GM18520 (cell line): ENCODE measurements around the gene ADAMTSL2.

Experiments used
- ATAC-seq: cut with Tn5 transposase; IDR thresholded peaks from one replicate; pipeline ENCODE4 v1.9.1; 2021; ENCODE audit not compliant: unreplicated experiment

ADAMTSL2 gene

DNA sequence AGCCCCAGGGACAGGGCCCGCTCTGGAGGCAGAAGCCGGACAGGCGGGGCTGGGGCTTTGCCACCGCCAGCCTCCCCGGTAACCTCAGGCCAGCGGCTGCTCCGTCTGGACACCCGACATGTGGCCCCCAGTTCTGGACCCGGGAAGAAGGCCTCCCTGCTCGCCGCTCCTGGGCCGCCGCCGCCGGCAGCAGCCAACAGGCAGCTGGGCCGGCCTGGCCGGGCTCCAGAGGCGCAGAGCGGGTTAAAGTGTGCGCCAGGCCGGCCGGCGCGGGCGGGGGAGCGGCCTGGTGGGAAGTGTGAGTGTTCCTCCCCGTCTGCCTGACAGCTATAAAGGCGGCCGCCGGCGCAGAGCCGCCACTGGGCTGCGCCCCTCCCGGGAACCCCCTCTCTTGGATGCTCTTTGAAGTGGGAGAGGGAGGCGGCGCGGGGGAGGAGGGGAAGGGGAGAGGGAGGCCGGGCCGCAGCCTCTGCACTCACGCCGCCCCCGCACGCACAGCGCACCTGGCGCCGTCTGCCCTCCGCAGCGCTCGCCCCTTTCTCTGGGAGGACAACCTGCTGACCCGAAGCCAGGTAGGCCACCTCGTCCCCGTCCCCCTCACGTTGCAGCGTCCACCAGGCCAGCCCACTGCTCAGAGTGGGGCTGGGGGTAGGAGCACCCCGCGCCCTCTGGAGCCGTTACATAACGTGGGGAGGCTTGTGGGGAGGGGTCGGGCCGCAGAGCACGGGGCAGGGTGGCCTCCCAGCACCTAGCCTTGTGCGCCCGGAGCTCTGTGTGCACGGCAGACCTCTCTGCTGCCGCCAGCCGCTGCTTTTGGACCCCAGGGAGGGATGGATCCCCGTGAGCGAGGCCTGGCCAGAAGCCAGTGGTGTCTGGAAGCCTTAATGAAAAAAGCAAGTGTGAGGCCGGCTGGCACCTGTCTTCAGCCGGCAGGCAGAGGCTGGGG lies at the start of gene ADAMTSL2:
Gene ADAMTSL2 (plus strand): TSS at position 359 of the 946 bp plus-strand sequence. CDS start 2,009 bp downstream, outside the sequence.
- ATAC-seq = no peak

DNA sequence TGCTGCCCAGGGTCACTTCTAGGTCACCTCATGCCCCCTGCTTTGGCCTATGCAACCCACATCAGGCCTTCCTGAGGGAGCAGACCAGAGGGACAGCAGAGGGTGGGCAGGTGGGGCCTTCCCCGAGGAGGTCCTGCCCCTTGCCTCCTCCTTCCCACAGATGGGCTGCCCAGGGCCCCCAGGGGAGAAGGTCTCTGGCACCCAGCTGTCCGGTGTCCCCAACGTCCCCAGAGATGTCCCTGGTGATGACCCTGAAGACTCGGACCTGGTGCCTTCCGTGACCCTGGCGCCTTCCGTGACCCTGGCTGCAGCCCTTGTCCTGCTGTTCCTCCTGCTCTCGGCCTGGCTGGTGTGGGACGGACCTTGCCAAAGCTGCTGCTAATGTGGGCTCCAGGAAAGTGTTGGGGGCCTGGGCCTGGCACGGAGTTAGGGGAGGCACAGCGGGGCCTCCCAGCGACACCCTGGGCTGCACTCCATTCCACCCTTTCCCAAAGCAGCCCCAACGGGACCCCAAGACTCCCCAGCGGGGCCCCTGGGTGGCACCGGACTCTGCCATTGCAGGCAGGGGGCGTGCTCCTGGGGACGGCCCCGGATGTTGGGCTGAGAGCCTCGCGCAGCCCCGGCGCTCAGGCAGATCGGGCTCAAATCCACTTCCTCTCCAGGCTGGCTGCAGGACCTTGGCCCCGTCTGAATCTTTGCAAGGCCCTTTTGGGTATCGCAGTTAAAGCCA lies 48.8 kb upstream of the ADAMTSL2 start:
- no peak for ATAC-seq

- ATAC-seq = no peak
Measured at GRCh38 chr9:133487331-133487725, 47.2 kb upstream of the ADAMTSL2 start.

DNA sequence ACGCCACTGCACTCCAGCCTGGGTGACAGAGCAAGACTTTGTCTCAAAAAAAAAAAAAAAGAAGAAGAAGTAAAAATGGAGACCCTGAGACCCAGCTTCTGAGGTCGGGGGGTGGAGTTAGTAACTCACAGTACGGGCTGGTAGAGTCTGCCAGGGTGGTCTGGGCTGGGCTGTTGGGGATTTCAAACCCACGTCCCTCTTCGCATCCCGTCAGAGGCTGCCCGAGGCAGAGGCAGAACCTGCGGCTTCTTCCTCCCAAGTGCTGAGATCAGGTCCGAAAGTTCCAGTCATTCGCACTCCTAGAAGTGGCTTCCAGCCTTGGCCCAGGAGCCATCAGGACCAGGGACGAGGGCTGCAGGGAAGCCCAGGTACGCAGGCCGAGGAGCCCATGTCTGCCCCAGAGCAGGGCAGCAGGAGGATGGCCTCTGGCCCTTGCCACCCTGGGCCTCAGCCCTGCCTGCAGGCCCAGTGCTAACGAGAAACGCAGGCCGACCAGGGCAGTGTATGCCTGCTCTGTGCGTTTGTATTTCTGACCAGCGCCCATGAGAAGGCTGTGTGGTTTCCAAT lies 45.7 kb upstream of the ADAMTSL2 start:
- ATAC-seq = no peak

DNA sequence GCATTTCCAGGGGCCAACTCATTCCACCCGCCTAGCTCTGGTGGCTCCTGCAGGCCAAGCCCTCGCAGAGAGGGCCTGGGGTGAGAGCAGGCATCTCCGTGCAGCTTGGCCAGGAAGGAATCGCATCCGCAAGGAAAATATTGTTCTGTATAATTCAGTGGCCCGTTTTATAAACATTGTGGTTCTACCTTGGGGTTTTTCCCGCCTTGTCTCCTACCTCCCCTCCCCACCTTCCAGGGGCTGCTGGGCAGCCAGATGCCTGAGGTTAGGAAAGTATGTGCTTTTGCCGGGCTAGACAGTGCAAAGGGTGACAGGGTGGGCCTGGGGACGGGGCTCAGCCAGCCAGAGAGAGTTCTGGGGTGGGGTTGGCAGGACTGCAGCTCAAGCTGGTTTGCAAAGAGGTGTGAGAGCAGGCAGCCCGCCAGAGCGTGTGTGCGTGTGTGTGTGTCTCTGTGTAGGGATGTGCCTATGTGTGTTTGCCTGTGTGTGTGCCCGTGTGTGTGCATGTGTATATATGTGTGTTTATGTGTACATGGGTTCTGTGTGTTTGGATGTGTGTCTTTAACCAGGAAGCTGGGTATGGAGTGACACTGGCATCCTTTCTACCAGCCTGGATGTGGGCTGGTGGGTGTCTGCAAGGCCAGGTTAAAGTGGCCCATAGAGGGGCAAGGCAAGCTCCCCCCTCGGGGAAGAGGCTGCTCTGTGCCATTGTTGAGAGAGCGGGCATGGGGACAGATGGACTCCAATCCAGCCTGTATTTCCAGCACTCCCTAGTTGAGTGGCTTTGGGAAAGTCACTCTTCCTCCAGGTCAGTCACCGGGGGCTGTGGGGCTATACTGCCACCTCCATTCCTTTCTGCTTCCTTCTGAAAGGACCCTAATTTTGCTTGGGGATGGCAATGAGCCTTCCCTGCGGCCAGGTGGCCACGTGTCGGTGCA lies 45.0 kb upstream of the ADAMTSL2 start:
- ATAC-seq = no peak

DNA sequence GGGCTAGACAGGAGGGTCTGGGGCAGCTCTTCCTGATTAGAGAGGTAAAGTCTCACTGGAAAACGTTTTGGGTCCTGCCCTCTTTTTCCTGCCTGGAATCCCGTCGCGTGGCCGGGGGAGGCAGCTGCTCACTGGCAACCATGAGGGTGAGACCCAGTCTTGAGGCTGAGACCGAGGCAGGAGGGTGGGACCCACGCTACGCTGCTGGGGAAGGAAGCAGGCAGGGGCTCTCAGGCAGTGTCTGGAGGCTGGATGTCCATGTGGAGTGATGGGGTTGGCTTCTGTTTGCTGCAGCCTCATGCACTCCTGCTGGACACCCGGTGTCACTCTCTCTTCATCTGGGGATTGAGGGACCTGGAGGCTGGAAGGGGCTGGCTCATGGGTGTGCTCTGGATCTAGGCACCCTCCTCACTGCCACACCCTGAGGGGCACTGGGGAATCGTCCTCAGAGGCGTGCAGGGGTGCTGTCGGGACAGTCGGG lies 44.3 kb upstream of the ADAMTSL2 start:
- ATAC-seq = no peak

GRCh38 chr9:133490865-133491655 lies 43.4 kb upstream of the ADAMTSL2 start:
- ATAC-seq = no peak

- ATAC-seq = no peak
Measured at GRCh38 chr9:133491656-133491925, 42.9 kb upstream of the ADAMTSL2 start.

GRCh38 chr9:133492061-133493021 lies 42.2 kb upstream of the ADAMTSL2 start:
- no peak for ATAC-seq

GRCh38 chr9:133493428-133493827 lies 41.1 kb upstream of the ADAMTSL2 start:
- no peak for ATAC-seq

GRCh38 chr9:133493845-133494540 lies 40.5 kb upstream of the ADAMTSL2 start:
- no peak for ATAC-seq

GRCh38 chr9:133494636-133495326 lies 39.7 kb upstream of the ADAMTSL2 start:
- ATAC-seq = no peak

- ATAC-seq = no peak
Measured at GRCh38 chr9:133495327-133496293, 38.9 kb upstream of the ADAMTSL2 start.

GRCh38 chr9:133496861-133497842 lies 37.4 kb upstream of the ADAMTSL2 start:
- no peak for ATAC-seq
